Breast epithelium (tissue), 3 donors: ENCODE measurements around the gene SORBS1.

Experiments used
- CTCF ChIP-seq, 3 donors: fragments of 450-650 bp; IDR thresholded peaks; one replicate each; pipeline ENCODE4 v1.5.1; 2016 to 2017; ENCODE audit warnings: antibody characterized with exemption in 3 of 3, mild to moderate bottlenecking in 3 of 3, moderate library complexity in 3 of 3
- POLR2A ChIP-seq: fragments of 450-650 bp; IDR thresholded peaks from one replicate; pipeline ENCODE4 v1.6.1; 2016; ENCODE audit warnings: antibody characterized with exemption, mild to moderate bottlenecking, moderate library complexity

DNA sequence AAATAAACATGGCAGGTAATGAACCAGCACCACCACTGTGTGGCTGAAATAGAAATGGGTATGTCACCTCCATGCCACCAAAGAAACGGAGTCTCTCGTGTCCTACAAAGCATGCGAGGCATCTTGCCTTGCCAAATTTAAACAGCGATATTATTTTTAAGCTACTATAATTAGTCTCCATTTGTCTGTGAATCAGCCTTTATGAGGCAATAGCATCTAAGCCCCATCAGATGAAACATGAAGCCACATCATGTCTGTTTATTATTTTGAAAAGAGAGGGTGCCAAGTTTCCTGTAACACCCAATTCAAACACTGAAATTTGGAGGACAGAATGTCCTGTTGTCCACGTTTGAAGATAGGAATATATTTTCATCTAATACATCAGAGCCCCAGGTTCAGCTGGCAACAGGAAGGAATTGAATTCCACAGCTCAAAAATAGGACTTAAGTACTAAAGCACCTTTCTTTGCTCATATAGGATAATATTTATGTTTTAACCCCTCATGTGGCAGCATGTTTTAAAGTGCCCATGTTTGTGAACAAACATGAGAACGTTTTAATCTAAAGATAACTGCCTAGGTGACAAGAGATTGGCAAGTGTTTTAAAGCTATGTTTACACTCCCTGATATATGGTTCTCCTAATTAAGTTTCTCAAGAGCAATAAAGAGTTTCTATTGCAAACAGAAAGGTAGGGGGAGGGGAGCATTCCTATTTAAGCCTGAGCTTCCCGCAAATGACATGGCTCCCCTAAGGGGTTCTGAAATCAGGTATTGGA is 86.8 kb downstream of the SORBS1 start:
- TF ChIP-seq CTCF (IDR thresholded peaks at IDR 0.05) (peak; percentile 14 to 44 (median 20)), POLR2A (no peak)
